IMR-90 (cell line): Measurements from ENCODE around the gene KRT78. TPM values are rescaled to one million over a fixed set of nuclear protein-coding genes. Genes with fewer than 3 reads are reported as not detected.

Experiments
- CHD1 ChIP-seq: IDR thresholded peaks from 2 replicates; pipeline ENCODE4 v1.6.1; 2012; ENCODE audit warnings: low read depth, low read length, improper control_type of control experiment
- MAFK ChIP-seq: IDR thresholded peaks from 2 replicates; pipeline ENCODE4 v1.6.1; 2012; ENCODE audit warnings: low read depth, low read length, improper control_type of control experiment
- MAZ ChIP-seq: IDR thresholded peaks from 2 replicates; pipeline ENCODE4 v1.6.1; 2012; ENCODE audit warnings: low read depth, mild to moderate bottlenecking, low read length, improper control_type of control experiment, moderate library complexity, borderline replicate concordance
- NFE2L2 ChIP-seq: fragments of 150-350 bp; IDR thresholded peaks from 2 replicates; pipeline ENCODE4 v1.6.1; 2016; ENCODE audit warnings: low read depth, mild to moderate bottlenecking, low read length
- POLR2A ChIP-seq: IDR thresholded peaks from 2 replicates; pipeline ENCODE4 v1.6.1; 2012; ENCODE audit warnings: mild to moderate bottlenecking, low read depth, low read length
- RAD21 ChIP-seq: IDR thresholded peaks from 2 replicates; pipeline ENCODE4 v1.6.1; 2012; ENCODE audit warnings: low read length, improper control_type of control experiment
- RFX5 ChIP-seq: IDR thresholded peaks from 2 replicates; pipeline ENCODE4 v1.8.0; 2012; ENCODE audit warnings: low read depth, mild to moderate bottlenecking, low read length, moderate library complexity
- SMC3 ChIP-seq: fragments of 150-350 bp; IDR thresholded peaks from 2 replicates; pipeline ENCODE4 v1.6.1; 2016; ENCODE audit warnings: low read depth, mild to moderate bottlenecking, antibody characterized with exemption, low read length, moderate library complexity
- polyA plus RNA-seq, 3 experiments: library from polyadenylated mRNA; depleted of rRNA; stranded (reverse); fragments of >200 nt; gene quantifications; 2 replicates each; pipeline ENCODE4 v1.2.3, GENCODE V29; 2012; ENCODE audit warnings: low replicate concordance in 1 of 3
- total RNA-seq: library from RNA; depleted of rRNA; stranded (reverse); fragments of >200 nt; gene quantifications from 2 replicates; pipeline ENCODE4 v1.2.3, GENCODE V29; 2012

The KRT78 gene
- total and polyA plus RNA-seq, 2 of the 4 experiments (the other 2 are of a cell fraction): not detected

DNA sequence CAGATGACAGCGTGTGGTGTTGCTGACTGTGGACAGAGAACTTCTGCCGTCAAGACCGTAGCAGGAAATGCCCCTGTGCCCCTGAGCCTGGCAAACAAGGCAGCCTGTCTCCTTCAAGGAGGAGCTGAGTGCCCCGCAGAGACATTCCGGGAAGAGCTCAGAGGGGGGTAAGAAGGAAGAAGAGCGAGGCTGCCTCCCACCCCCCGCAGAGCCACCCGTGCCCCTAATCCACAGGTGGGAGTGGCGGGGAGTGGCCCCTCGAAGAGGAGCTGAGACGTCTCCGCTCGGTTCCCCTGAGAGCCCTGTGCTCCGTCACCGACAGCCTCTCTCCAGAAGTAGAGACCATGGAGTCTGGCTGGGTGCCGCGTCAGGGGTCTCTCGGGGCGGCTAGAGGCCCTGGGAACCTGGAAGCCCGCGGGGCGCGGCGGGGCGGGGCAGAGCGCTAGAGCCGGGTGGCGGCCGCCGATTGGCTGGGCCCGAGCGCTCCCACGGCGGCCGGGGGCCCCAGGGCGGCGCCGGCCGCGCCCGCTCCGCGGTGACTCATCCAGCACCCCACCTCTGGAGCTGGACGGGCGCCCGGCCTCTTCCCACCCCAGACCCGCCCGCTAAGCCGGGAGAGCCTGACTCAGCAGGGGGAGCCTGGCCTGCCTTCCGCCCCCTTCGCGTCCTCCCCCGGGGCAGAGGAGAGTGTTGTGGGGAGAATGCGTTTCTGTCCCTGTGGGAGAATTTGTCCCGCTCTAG, 25.2 kb upstream of the KRT78 start (continued):
- TF ChIP-seq RAD21 (no peak), RFX5 (no peak), SMC3 (0 out of 2 replicates have a peak, but pooled peaks have one; percentile 3), NFE2L2 (peak; percentile 60; the same call in 1 of the 2 replicates), CHD1 (no peak), MAFK (peak; percentile 70), MAZ (peak; percentile 88; the same call in 1 of the 2 replicates), POLR2A (no peak)
